SKM-1 treated with dmso at 0.1 percent for 144 hours (cell line): ENCODE measurements around the gene TYMS.

Experiments used
- DNase-seq: peaks from one replicate; lab custom pipeline; 2025; ENCODE audit not compliant: unreplicated experiment; lab: John Stamatoyannopoulos, UW

Gene TYMS

DNA sequence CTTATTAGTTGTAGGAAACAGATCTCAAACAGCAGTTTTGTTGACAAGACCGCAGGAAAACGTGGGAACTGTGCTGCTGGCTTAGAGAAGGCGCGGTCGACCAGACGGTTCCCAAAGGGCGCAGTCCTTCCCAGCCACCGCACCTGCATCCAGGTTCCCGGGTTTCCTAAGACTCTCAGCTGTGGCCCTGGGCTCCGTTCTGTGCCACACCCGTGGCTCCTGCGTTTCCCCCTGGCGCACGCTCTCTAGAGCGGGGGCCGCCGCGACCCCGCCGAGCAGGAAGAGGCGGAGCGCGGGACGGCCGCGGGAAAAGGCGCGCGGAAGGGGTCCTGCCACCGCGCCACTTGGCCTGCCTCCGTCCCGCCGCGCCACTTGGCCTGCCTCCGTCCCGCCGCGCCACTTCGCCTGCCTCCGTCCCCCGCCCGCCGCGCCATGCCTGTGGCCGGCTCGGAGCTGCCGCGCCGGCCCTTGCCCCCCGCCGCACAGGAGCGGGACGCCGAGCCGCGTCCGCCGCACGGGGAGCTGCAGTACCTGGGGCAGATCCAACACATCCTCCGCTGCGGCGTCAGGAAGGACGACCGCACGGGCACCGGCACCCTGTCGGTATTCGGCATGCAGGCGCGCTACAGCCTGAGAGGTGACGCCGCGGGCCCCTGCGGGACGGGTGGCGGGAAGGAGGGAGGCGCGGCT lies at the start of gene TYMS:
Gene TYMS (plus strand): TSS at position 343 of the 690 bp plus-strand sequence. CDS start 90 bp downstream, at position 433.
- DNase-seq: peak; percentile 44

DNA sequence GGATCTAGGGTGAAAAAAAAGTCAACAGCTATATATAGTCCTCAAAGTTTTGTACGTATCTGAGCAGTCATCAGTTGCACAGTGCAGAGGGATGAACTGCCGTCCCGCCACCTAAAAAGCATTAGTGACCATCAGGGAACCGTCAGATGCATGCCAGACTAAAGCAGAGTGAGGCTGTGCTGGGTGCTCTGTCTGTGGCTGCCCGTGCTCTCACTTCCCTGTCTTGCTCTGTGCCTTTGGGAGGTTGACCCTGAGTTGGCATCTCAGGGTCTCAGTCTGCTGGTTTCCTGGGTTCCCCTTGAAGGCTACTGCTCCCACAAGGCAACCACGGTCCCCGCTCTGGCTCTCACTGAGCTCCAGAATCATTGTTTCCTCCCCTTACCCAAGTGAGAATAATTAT lies 49.5 kb upstream of the TYMS start:
- no peak for DNase-seq

DNA sequence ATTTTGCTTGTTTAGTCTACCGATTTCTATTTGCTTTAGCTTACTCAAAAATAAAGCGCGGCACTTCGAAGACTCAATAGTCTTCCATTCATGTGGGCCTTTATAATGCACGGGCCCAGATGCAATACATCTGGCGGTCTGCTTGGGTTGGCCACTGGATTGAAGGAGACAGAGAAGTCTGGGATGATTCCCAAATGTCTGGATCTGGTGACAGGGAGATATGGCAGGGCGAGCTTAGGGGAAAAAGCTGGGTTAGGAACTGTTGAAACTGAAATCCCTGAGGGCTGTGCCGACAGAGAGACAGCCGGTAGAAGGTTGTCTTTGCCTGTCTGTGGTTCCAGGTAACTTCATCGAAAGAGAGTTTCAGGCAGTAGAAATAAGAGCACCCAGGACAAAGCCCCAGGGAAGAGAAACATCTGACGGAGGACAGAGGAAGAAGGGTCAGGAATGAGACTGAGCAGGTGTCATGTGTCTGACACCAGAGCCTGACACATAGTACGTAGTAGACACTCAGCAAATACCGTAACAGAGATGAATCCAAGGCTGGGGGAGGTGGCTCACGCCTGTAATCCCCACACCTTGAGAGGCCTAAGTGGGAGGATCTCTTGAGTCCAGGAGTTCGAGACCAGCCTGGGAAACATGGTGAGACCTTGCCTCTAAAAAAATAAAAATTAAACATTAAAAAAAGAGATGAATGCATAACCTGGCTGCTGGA lies 47.1 kb upstream of the TYMS start:
- no peak for DNase-seq

DNA sequence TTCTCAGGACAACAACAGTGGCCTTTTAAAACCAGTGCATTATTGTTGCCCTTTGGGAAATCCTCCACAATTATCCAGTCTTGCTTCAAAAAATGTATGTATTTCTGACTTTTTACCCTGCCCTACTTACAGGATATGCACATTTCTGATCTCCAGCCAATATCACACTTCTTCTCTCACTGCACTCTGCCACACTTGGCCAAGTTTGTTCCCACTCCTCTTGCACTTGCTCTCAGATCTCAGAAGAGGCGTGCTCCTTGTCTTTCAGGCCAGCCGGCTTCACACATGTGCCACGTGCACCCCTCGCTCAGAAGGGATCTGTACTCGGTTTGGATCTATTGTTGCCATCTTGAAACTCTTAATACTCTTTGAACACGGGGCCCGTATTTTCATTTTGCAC lies 45.3 kb upstream of the TYMS start:
- DNase-seq: no peak

DNA sequence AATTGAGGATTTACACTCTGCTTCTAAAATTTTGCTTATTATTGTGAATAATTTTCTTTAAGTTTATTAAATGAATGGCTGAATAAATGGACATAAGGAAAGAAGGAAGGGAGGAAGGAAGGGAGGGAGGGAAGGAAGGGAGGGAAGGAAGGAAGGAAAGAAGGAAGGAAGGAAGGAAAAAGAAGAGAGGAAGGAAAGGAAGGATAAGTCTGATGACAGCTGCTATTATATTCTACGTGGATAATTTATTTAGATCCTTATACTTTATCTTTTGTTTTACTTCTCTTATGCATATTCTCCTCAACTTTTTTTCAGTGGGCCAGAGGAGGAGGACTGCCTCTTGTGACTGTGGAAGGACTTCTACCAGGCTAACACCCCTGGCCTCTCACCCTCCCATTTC lies 43.3 kb upstream of the TYMS start:
- DNase-seq: no peak

DNA sequence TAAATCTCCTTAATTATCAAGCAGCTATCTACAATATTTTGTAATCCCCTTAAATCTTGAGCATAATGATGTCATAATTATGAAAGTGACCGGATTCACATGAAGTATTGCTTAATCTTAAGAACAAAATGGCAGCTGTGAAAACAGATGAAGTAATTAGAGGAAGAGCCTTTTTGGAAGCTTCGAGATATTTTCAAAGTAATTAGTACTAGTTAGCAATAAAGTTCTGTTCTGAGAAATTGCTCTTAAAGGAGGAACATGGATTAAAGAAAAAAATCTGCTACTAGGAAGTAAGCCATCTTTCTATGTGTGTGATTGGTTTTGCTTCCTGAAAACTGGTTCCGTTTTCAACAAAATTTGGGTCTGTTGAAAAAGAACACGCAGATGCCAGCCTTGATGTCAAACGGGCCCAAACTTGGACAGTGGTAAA lies 42.3 kb upstream of the TYMS start:
- no peak for DNase-seq

DNA sequence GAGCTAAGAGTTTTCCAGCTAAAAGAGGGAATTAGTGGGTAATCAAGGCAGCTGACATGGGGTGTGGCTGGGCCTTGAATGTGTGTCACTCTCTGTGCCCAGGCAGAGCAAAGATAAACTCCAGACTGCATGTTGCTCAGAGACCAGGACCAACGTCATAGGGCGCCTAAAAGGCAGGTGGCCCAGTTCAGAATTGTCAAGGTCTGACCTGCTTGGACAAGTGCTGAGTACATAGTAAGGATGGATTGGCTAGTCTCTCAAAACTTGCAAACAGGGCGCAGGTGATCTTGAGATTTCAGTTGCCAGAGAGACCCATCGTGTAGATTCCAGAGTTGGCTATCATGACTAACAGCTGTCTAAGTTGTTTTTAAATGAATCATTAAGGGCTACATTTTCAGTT lies 41.7 kb upstream of the TYMS start:
- no peak for DNase-seq

DNA sequence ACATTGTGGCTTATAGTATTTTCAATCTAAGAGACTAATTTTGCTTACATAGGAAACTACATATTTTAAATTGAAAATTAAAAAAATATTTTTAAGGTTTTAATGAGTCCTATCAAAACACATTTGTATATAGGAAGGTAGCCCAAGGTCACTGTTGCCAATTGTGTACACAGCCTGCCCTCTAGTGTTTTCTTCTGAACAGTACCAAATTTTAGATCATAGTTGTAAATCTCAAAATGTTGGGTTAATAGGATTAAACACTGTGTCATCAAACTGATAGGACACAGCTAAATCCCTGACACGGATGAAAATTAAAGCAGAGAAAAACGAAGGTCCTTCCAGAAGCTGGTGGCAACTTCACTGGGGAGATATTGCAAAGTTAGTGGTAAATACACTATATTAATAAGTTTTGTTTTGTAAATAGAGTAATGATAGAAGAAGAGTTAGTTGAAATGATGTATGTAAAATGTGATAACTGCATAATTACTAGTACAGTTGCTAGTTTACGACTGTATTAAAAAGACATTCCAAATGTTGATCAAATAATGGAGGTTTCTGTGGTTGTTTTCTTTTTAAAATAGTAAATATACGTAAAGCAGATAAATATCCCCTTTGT lies 41.0 kb upstream of the TYMS start:
- peak; percentile 54 for DNase-seq

DNA sequence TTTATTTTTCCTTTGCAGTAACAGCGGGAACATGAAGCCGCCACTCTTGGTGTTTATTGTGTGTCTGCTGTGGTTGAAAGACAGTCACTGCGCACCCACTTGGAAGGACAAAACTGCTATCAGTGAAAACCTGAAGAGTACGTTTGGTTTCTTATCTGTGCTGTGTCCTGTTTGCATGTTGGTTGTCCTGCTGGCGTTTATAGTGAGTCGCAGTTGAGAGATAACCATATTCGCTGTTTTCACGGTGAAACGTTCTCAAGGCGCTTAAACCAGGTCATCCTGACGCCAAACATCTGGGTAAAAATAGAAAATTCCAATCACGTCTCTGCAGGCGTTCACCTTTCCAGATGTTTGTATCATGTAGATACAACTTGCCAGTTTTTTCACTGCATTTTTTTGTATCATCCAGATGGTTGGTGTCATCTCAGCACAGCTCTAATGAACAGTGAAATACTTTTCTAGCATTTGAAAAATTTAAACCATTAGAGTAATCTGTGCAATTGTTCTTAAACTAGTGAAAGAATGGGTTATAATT lies 39.4 kb upstream of the TYMS start:
- no peak for DNase-seq

DNA sequence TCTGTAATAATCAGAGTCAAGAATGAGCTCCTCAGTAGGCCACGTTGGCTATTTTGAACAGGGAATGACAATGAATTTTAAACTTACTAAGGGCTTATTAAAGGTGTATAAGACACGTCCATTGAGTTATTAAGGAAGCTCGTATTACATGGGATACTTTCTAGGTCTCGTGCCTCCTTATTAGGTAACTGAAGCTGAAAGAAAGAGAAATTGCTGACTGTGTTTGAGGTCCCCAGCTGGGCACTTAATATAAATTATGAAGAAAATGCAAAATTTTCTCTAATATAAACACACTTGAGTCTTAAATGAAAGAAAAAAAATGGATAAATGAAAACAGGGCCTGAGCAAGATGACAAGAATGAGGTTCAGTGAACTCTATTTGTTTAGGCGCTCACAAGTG lies 38.8 kb upstream of the TYMS start:
- DNase-seq: no peak

DNA sequence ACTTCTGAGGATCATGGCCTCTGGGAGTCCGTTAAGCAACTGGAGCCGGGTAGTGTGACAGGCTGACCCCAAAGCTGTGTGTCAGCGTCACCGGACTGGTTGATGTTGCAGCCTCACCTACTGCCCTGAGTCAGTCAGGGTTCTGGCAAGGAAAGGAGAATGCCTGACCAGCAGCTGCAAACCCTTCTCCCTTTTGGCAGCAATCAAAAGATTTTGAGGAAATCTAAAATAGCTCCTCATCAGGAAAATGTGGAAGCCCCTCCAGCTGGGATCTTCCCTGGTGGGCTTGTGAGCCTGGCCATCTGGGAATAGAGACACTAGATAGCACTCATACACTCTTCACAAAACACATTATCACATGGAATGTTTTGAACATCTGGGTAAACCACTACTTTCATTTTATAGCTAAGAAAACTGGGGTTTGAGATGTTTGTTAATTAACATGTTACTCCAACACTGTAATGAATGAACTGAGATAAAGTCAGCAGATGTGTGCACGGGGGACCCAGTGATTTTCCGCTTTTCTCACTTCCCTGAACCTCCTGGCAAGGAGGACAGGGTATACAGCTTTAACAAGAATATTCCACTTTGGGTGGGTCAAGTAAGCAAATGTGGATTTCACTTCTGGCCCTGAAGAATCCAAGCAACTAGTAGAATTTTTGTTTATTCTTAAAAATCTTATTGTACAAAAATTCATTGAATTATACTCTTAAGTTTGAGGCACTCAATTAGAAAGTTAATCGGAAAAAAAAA lies 36.0 kb upstream of the TYMS start:
- no peak for DNase-seq

DNA sequence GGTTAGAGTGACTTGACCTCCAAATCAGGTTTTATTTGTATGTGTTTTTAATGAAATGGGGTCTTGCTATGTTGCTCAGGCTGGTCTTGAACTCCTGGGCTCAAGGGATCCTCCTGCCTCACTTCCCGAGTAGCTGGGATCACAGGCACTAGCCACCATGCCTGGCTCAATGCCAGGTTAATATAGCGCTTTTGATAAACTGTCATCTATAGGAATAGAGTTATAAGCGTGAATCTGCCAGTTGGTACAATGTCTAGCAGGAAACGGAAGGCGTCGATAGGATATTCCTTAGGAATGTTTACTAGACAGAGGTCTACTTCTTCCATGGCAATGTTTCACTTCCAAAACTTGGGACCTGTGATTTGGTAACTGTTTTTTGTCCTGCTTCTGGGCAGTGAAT lies 35.2 kb upstream of the TYMS start:
- no peak for DNase-seq

DNA sequence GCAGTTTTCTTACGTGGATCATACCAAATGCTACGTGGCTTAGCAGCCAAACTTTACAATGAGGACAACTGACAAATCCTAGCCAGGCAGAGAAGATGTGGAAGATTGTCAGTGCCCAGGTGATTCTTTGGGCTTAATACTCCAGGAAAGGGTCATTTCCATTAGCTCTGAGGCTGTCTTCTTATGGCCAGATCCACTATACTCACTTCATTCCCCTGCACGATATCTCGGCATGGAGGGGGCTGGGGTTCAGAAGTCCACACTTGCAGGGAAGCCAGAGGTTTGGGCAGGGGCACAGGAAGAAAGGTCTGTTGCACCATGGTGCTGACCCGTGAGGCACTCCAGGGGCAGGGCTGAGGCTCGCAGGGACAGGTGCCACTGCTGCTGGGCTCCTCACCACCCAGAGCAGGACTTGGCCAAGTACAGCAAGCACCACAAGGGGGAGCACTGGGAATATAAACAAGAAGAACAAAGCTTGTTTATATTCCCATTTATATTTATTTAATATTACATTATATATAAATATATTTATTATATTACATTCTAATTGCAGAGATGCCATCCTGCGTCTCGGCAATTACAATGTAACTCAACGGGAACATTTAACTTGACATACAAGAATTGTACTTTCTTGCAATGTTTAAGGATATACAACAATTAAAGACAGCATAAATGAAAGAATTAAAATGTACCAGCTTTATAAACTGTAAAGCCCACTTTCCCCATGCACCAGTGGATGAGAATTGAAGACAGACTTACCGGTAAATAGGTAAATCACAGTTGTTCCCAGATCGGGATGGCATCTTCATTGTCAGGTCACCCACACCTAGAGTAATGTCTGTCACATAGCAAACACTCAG lies 33.5 kb upstream of the TYMS start:
- DNase-seq: peak; percentile 52

DNA sequence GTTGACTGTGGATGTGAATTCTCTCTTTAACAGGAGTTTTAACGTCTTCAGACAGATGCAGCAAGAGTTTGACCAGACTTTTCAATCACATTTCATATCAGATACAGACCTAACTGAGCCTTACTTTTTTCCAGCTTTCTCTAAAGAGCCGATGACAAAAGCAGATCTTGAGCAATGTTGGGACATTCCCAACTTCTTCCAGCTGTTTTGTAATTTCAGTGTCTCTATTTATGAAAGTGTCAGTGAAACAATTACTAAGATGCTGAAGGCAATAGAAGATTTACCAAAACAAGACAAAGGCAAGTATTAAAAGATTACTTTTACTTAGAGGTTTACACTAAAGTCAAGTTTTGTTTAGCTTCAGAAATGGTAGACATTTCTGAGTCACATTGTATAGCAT lies 30.2 kb upstream of the TYMS start:
- DNase-seq: no peak

DNA sequence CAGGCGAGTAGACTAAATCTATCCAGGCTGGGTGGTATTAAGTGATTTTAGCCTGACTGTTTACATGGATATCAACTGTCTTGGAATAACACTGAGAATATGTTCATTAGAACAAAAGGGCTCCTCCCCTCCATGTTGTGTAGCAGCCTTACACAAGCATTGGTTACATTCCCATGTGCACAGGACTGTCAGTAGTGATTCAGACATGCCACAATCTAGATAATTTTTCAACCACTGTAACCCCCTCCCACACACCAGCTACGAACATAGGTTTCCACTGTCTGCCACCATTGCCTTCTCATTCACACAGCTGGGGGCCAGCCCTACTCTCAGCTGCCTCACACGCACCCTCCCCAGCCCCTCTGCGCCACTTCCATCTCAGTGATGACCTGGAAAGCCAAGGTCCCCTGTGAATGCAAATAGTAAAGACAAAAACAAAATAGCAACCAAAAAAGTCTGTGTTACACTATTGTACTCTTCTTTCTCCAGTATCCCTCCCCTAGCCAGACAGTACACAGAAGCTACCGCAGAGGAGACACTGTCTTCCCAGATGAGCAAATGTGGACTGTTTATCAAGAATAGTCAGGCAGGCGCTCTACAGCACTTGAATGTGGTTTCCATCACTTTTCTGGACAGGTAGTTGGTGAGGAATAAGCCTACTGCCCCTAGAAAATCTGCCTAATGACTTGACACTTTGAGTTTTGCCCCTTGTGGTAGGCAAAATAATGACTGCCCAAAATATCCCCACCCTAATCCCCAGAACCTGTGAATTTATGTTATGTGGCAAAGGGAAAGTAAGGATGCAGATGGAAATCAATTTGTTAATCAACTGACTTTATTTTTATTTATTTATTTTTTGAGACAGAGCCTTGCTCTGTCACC lies 27.9 kb upstream of the TYMS start:
- no peak for DNase-seq

DNA sequence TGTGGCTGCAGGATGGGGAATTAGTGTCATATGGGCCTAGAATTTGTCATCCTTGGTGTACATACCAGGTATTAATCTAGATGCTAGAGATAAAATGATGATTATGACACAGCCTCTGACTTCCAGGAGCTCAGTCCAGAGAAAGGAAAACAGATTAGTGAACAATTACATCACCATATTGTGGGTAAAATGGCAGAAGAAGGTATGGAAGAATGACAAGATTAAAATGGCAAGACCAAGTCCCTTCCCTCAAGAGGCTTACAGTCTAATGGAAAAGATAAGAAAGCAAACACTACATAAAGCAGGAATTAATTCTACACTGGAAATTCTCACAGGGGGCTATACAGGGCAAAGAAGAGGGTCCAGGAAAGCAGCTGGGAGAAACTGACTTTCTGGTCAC lies 25.9 kb upstream of the TYMS start:
- DNase-seq: no peak

DNA sequence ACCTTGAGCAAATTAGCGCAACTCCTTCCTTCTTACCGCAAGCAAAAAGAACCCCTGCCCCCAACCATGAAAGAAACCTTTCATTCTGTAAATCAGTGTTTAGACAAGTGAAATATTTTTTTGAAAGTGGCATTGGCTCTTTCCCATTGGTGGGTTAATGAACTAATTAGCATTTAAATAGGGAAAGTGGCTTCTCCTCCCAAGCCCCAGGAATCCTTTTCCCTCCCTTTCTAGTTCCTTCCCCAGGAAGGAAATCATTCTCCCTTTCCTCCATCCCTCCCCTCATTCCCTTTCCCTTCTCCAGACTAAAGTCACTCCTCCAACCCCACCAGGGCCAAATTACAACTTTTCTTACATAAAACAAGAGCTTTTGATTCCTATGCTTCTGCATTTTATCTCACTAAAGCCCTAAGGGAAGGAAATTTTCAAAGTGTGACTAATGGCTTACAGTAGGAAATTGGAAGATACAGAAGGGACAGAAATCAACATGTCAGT lies 22.9 kb upstream of the TYMS start:
- DNase-seq: no peak

DNA sequence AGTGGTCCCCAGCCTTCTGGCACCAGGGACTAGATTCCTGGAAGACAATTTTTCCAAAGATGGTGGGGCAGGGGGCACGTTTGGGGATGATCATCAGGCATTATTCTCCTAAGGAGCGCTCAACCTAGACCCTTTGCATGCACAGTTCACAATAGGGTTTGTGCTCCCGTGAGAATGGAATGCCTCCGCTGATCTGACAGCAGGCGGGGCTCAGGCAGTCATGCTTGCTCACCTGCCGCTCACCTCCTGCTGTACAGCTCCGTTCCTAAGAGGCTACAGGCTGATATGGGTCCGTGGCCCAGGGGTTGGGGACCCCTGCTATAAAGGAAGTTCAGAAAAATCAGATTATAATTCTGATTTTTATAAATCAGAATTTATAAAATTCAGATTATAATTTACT lies 22.3 kb upstream of the TYMS start:
- no peak for DNase-seq

DNA sequence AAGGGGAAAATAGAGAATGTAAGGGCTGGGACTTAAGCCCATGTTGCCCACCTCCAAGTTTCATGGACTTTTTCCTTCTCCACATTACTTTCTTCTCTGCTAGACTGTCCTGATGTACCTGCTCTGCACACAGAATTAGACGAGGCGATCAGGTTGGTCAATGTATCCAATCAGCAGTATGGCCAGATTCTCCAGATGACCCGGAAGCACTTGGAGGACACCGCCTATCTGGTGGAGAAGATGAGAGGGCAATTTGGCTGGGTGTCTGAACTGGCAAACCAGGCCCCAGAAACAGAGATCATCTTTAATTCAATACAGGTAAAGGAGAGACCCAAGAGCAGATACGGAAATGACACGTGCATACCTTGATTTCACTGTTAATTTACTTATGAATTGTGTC lies 16.2 kb upstream of the TYMS start:
- no peak for DNase-seq
